SK-N-SH (cell line): Measurements from ENCODE around the gene TUNAR. TPM values are rescaled to one million over a fixed set of nuclear protein-coding genes. Genes with fewer than 3 reads are reported as not detected.

Experiments
- CTCF ChIA-PET: fragments of 300-600, 350-600 bp; formaldehyde crosslinking; extraction: SDS; loops from one replicate; lab custom pipeline; 2021; lab: Yijun Ruan, JAX
- POLR2A ChIA-PET: fragments of 350-600 bp; sonication (Branson Sonifier 250); formaldehyde crosslinking; extraction: SDS; loops from one replicate; lab custom pipeline; 2020; ENCODE audit warnings: antibody characterized with exemption, inconsistent platforms; lab: Yijun Ruan, JAX
- DNase-seq: peaks from one replicate; pipeline ENCODE4 v3.0.0; 2012
- H2AFZ ChIP-seq: fragments of 200-600 bp; sonication (generic); 2 replicates; pipeline ENCODE4 v1.8.1; 2016; ENCODE audit warnings: antibody characterized with exemption, mild to moderate bottlenecking, low read depth
- H3F3A ChIP-seq: fragments of 200-600 bp; sonication (generic); replicated peaks from 2 replicates; pipeline ENCODE3; 2016; ENCODE audit warnings: antibody characterized with exemption, mild to moderate bottlenecking; ENCODE audit not compliant: insufficient read depth
- H3K27ac ChIP-seq, 2 experiments: fragments of 200-500 bp in 1 of 2; fragments of 200-600 bp in 1 of 2; sonication (Bioruptor generic) in 1 of 2; sonication (generic), shearing (Covaris generic) in 1 of 2; 2 replicates each; pipeline versions ENCODE4 v1.5.1 to v1.6.1; 2014 to 2016; ENCODE audit warnings: low read depth in 2 of 2, inconsistent platforms in 1 of 2, low read length in 1 of 2, mild to moderate bottlenecking in 1 of 2, mixed read lengths in 1 of 2
- H3K27me3 ChIP-seq: fragments of 200-600 bp; sonication (generic), shearing (Covaris generic); 2 replicates; pipeline ENCODE4 v1.6.1; 2016; ENCODE audit warnings: mixed run types; ENCODE audit not compliant: insufficient read depth
- H3K36me3 ChIP-seq, 2 experiments: fragments of 200-500 bp in 1 of 2; fragments of 200-600 bp in 1 of 2; sonication (Bioruptor generic) in 1 of 2; sonication (generic) in 1 of 2; replicated peaks in 1 of 2; 2 replicates each; pipeline versions ENCODE3 to v1.5.1; 2014 to 2016; ENCODE audit warnings: low read length in 1 of 2, mild to moderate bottlenecking in 1 of 2; ENCODE audit not compliant: insufficient read depth in 2 of 2, control insufficient read depth in 1 of 2
- H3K4me1 ChIP-seq, 2 experiments: fragments of 200-500 bp in 1 of 2; fragments of 200-600 bp in 1 of 2; sonication (Bioruptor generic) in 1 of 2; sonication (generic), shearing (Covaris generic) in 1 of 2; 2 replicates each; pipeline versions ENCODE4 v1.5.1 to v1.6.1; 2014 to 2016; ENCODE audit warnings: low read depth in 1 of 2, low read length in 1 of 2, mixed run types in 1 of 2; ENCODE audit not compliant: insufficient read depth in 2 of 2, control insufficient read depth in 1 of 2
- H3K4me2 ChIP-seq: fragments of 200-600 bp; sonication (generic), shearing (Covaris generic); 2 replicates; pipeline ENCODE4 v1.6.1; 2017; ENCODE audit warnings: mixed run types
- H3K4me3 ChIP-seq, 2 experiments: fragments of 200-500 bp in 1 of 2; fragments of 200-600 bp in 1 of 2; sonication (Bioruptor generic) in 1 of 2; sonication (generic), shearing (Covaris generic) in 1 of 2; 2 replicates each; pipeline versions ENCODE4 v1.5.1 to v1.8.1; 2014 to 2016; ENCODE audit warnings: low read depth in 2 of 2, inconsistent platforms in 1 of 2, low read length in 1 of 2, mild to moderate bottlenecking in 1 of 2, mixed read lengths in 1 of 2, moderate library complexity in 1 of 2
- H3K79me2 ChIP-seq: fragments of 200-600 bp; sonication (generic); 2 replicates; pipeline ENCODE4 v1.8.1; 2017; ENCODE audit warnings: mild to moderate bottlenecking; ENCODE audit not compliant: insufficient read depth
- H3K9ac ChIP-seq: fragments of 200-600 bp; sonication (generic); 2 replicates; pipeline ENCODE4 v1.6.1; 2017; ENCODE audit warnings: mixed run types
- H3K9me2 ChIP-seq: fragments of 200-600 bp; sonication (generic); 2 replicates; pipeline ENCODE4 v1.6.1; 2017; ENCODE audit warnings: mixed run types
- H3K9me3 ChIP-seq: fragments of 200-600 bp; sonication (generic); 2 replicates; pipeline ENCODE4 v1.6.1; 2017; ENCODE audit warnings: mixed run types, mild to moderate bottlenecking, moderate library complexity
- H4K20me1 ChIP-seq: fragments of 200-600 bp; sonication (generic); 2 replicates; pipeline ENCODE4 v1.6.1; 2017; ENCODE audit warnings: mild to moderate bottlenecking, mixed run types; ENCODE audit not compliant: insufficient read depth
- CHD2 ChIP-seq: fragments of 150-350 bp; IDR thresholded peaks from 2 replicates; pipeline ENCODE4 v1.6.1; 2018; ENCODE audit warnings: low read length; ENCODE audit not compliant: partially characterized antibody
- ELF1 ChIP-seq: IDR thresholded peaks from 2 replicates; pipeline ENCODE4 v1.4.0; 2012
- EP300 ChIP-seq, 2 experiments: IDR thresholded peaks; 2 replicates each; pipeline versions ENCODE4 v1.4.0 to v1.6.1; 2012; ENCODE audit warnings: borderline replicate concordance in 1 of 2, low read depth in 1 of 2, low read length in 1 of 2
- FOSL2 ChIP-seq: IDR thresholded peaks from 2 replicates; pipeline ENCODE4 v1.4.0; 2012; ENCODE audit warnings: low read depth, mild to moderate bottlenecking, moderate library complexity, borderline replicate concordance
- FOXM1 ChIP-seq: IDR thresholded peaks from 2 replicates; pipeline ENCODE4 v1.4.0; 2012; ENCODE audit warnings: low read depth, mild to moderate bottlenecking
- GABPA ChIP-seq: IDR thresholded peaks from 2 replicates; pipeline ENCODE4 v1.4.0; 2012; ENCODE audit warnings: low read depth, mild to moderate bottlenecking
- MAX ChIP-seq: IDR thresholded peaks from 2 replicates; pipeline ENCODE4 v1.4.0; 2012; ENCODE audit warnings: low read depth
- MEF2A ChIP-seq: IDR thresholded peaks from 2 replicates; pipeline ENCODE4 v1.4.0; 2012; ENCODE audit warnings: low read depth, borderline replicate concordance
- NFIC ChIP-seq: IDR thresholded peaks from 2 replicates; pipeline ENCODE4 v1.4.0; 2012; ENCODE audit warnings: borderline replicate concordance
- NRF1 ChIP-seq: IDR thresholded peaks from 2 replicates; pipeline ENCODE4 v1.6.1; 2012; ENCODE audit warnings: low read depth, mild to moderate bottlenecking, low read length
- PBX3 ChIP-seq: IDR thresholded peaks from 2 replicates; pipeline ENCODE4; 2012
- POLR2AphosphoS5 ChIP-seq: IDR thresholded peaks from 2 replicates; pipeline ENCODE4 v1.6.1; 2012; ENCODE audit warnings: low read depth, low read length
- RCOR1 ChIP-seq: fragments of 150-350 bp; IDR thresholded peaks from 2 replicates; pipeline ENCODE4 v1.6.1; 2017; ENCODE audit warnings: antibody characterized with exemption, low read length
- REST ChIP-seq: IDR thresholded peaks from 2 replicates; pipeline ENCODE4 v1.6.1; 2012; ENCODE audit warnings: mild to moderate bottlenecking, low read depth, low read length, moderate library complexity
- RFX5 ChIP-seq: IDR thresholded peaks from 2 replicates; pipeline ENCODE4 v1.6.1; 2012; ENCODE audit warnings: mild to moderate bottlenecking, improper control_type of control experiment, low read length
- RXRA ChIP-seq: IDR thresholded peaks from 2 replicates; pipeline ENCODE4 v1.4.0; 2012; ENCODE audit warnings: low read depth, mild to moderate bottlenecking, borderline replicate concordance
- SIN3A ChIP-seq: IDR thresholded peaks from 2 replicates; pipeline ENCODE4 v1.6.1; 2012; ENCODE audit warnings: low read depth, mild to moderate bottlenecking, low read length, moderate library complexity, borderline replicate concordance
- USF1 ChIP-seq: IDR thresholded peaks from 2 replicates; pipeline ENCODE4 v1.4.0; 2012; ENCODE audit warnings: low read depth, borderline replicate concordance
- USF2 ChIP-seq: fragments of 150-350 bp; IDR thresholded peaks from 2 replicates; pipeline ENCODE4 v1.6.1; 2017; ENCODE audit warnings: antibody characterized with exemption, low read length, low read depth, borderline replicate concordance
- ZBTB33 ChIP-seq: IDR thresholded peaks from 2 replicates; pipeline ENCODE4 v1.4.0; 2012; ENCODE audit warnings: low read depth, borderline replicate concordance
- WGBS: methylation state at CpG from one replicate; pipeline ENCODE4 v1.1.6; 2017; ENCODE audit warnings: low lambda C conversion rate; 5-methylcytosine and 5-hydroxymethylcytosine counted together
- polyA plus RNA-seq, 3 experiments: library from polyadenylated mRNA; depleted of rRNA; stranded (reverse); fragments of >200 nt; gene quantifications; 2 replicates each; pipeline ENCODE4 v1.2.3, GENCODE V29; 2012

The TUNAR gene
- polyA plus RNA-seq, 1 of the 3 experiments (the other 2 are of a cell fraction): 0.02 TPM

- no peak for DNase-seq
- Histone ChIP-seq H3K27me3 (no peaks in the 10 kb centered on the region), H3K4me1 (no peaks in the 10 kb centered on the region; a peak in 1 of 4 replicates), H2AFZ (no peak overlapping the region), H3K27ac (no peak overlapping the region), H4K20me1 (no peaks in the 10 kb centered on the region), H3K9ac (no peak overlapping the region), H3K9me2 (no peaks in the 10 kb centered on the region), H3K9me3 (no peaks in the 10 kb centered on the region), H3F3A (no peaks in the 10 kb centered on the region), H3K36me3 (no peaks in the 10 kb centered on the region), H3K4me3 (no peak overlapping the region), H3K79me2 (no peaks in the 10 kb centered on the region), H3K4me2 (no peak overlapping the region)
- ChIA-PET CTCF (no interaction called here), POLR2A (no interaction called here)
- 15% methylated on average over 4 of the region's 4 CpGs for WGBS
- no peak for TF ChIP-seq USF2
- TF ChIP-seq RFX5: no peak
- TF ChIP-seq PBX3: no peak
- no peak for TF ChIP-seq NRF1
- TF ChIP-seq MEF2A: no peak
- TF ChIP-seq NFIC: no peak
- no peak for TF ChIP-seq REST
- TF ChIP-seq EP300 (IDR thresholded peaks at IDR 0.05; ENCODE audit: borderline replicate concordance in 1 of 2, low read depth in 1 of 2, low read length in 1 of 2): no peak
- no peak for TF ChIP-seq FOXM1
- TF ChIP-seq ELF1: no peak
- no peak for TF ChIP-seq RCOR1
- TF ChIP-seq USF1: no peak
- TF ChIP-seq POLR2AphosphoS5: no peak
- no peak for TF ChIP-seq CHD2
- TF ChIP-seq FOSL2: no peak
- TF ChIP-seq ZBTB33: no peak
- no peak for TF ChIP-seq MAX
- TF ChIP-seq RXRA: no peak
- no peak for TF ChIP-seq GABPA
- TF ChIP-seq SIN3A: no peak
Observed at GRCh38 chr14:95951359-95951758, 74.7 kb downstream of the TUNAR start.
